ENCODE measurements around the gene SRGAP2C.
"Not testable (repeated sequence)": the region's sequence is repeated elsewhere in the genome, so short reads cannot be mapped to it uniquely, and the experiment has no call there.

DNA sequence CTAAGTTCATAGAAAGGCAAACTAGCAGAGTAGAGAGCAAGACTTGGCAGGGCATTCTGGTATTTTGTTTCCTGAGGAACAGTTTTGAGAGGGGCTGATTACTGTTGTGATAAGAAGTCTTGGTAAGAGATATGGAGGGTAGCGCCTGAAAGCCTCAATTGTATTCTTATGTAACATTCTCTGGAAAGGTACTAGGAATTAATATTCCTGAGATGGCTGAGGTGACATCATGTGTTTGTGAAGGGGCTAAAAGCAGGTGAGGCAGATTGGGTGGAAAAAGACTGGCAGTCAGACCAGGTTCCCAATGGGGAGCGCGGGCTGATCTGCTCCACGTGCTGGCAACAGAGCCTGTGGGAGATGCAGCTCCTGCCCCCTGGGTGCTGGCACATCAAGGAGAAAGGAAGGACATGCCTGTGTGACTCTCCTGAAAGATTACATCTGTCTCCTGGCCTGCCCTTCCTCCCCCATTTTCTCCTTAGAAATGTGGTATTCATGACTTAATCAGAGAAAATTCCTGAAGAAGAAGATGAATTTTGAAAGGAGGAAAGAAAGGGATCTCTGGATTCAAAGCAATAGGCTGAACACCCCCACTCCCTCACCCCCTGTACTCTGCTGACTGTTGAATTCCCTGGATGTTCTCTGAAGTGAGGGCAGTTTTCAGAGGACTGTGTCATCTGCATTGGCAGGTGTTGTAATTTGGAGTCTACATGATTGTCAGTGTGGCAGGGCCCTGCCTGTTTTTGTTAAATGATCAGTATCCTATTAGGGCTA lies 94.2 kb downstream of the SRGAP2C start:
- TF ChIP-seq, protein P1, sequence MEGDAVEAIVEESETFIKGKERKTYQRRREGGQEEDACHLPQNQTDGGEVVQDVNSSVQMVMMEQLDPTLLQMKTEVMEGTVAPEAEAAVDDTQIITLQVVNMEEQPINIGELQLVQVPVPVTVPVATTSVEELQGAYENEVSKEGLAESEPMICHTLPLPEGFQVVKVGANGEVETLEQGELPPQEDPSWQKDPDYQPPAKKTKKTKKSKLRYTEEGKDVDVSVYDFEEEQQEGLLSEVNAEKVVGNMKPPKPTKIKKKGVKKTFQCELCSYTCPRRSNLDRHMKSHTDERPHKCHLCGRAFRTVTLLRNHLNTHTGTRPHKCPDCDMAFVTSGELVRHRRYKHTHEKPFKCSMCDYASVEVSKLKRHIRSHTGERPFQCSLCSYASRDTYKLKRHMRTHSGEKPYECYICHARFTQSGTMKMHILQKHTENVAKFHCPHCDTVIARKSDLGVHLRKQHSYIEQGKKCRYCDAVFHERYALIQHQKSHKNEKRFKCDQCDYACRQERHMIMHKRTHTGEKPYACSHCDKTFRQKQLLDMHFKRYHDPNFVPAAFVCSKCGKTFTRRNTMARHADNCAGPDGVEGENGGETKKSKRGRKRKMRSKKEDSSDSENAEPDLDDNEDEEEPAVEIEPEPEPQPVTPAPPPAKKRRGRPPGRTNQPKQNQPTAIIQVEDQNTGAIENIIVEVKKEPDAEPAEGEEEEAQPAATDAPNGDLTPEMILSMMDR (IDR thresholded peaks at IDR 0.05): not testable (repeated sequence)
- not testable (repeated sequence) for TF ChIP-seq POLR2A (IDR thresholded peaks at IDR 0.05; ENCODE audit: low read depth); POLR2AphosphoS5 (IDR thresholded peaks at IDR 0.05); EP300 (IDR thresholded peaks at IDR 0.05)

All from esophagus muscularis mucosa (tissue), 4 donors.